GM21423 (cell line): ENCODE results near the gene DOP1A.

Source experiments
- ATAC-seq: cut with Tn5 transposase; IDR thresholded peaks from one replicate; pipeline ENCODE4 v1.9.1; 2021; ENCODE audit warnings: mild to moderate bottlenecking, moderate library complexity; ENCODE audit not compliant: unreplicated experiment

DOP1A gene

GRCh38 chr6:83198486-83199172 lies 131.2 kb downstream of the DOP1A start:
- ATAC-seq = no peak

GRCh38 chr6:83199173-83199862 lies 131.8 kb downstream of the DOP1A start:
- ATAC-seq = no peak

GRCh38 chr6:83199863-83200225 lies 132.4 kb downstream of the DOP1A start:
- ATAC-seq = no peak

- ATAC-seq = no peak
Observed at GRCh38 chr6:83202031-83202430, 134.6 kb downstream of the DOP1A start.

- ATAC-seq = peak; percentile 99
Observed at GRCh38 chr6:83215131-83216047, 147.9 kb downstream of the DOP1A start.

- no peak for ATAC-seq
Observed at GRCh38 chr6:83216806-83217205, 149.3 kb downstream of the DOP1A start.
